ENCODE results near the gene IRGQ.
"Not testable (repeated sequence)": the region's sequence is repeated elsewhere in the genome, so short reads cannot be mapped to it uniquely, and the experiment has no call there.

Gene IRGQ

DNA sequence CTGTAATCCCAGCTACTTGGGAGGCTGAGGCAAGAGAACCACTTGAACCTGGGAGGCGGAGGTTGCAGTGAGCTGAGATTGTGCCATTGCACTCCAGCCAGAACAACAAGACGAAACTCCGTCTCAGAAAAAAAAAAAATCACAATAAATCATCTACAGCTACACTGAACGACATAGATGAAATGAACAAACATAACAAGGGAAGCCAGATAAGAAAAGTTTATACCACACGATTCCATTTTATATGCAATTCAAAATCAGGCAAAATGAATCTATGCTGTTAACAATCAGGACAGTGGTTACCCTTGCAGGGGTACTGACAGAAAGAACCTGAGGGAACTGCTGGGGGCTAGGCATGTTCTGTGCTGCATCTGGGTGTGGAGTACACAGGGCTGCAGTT is 26.3 kb downstream of the IRGQ start:
- DNase-seq = no peak

DNA sequence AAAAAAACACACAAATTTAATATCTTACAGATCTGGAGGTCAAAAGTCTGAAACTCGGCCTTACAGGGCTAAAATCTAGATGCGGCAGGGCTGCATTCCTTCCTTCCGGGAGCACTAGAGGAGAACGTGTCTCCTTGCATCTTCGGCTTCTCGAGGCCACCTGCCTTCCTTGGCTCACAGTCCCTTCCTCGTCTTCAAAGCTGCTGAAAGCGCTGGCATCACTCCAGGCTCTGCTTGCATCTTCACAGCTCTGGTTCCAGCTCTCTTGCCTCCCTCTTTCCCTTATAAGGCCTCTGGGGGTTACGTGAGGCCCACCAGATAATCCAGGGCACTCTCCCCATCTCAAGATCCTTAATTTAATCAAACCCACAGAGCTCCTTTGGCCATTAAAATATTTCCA is 31.1 kb downstream of the IRGQ start:
- no peak for DNase-seq

GRCh38 chr19:43563816-43564457 is 32.0 kb downstream of the IRGQ start:
- DNase-seq = no peak

GRCh38 chr19:43562698-43563241 is 33.2 kb downstream of the IRGQ start:
- peak; percentile 77 for DNase-seq

GRCh38 chr19:43562226-43562697 is 33.7 kb downstream of the IRGQ start:
- DNase-seq = no peak

- no peak for DNase-seq
These were observed 34.6 kb downstream of the IRGQ start for GRCh38 chr19:43561139-43561970.

- DNase-seq = peak; percentile 19
These were observed 35.2 kb downstream of the IRGQ start for GRCh38 chr19:43560687-43561086.

GRCh38 chr19:43555185-43555770 is 40.7 kb downstream of the IRGQ start:
- peak; percentile 59 for DNase-seq

DNA sequence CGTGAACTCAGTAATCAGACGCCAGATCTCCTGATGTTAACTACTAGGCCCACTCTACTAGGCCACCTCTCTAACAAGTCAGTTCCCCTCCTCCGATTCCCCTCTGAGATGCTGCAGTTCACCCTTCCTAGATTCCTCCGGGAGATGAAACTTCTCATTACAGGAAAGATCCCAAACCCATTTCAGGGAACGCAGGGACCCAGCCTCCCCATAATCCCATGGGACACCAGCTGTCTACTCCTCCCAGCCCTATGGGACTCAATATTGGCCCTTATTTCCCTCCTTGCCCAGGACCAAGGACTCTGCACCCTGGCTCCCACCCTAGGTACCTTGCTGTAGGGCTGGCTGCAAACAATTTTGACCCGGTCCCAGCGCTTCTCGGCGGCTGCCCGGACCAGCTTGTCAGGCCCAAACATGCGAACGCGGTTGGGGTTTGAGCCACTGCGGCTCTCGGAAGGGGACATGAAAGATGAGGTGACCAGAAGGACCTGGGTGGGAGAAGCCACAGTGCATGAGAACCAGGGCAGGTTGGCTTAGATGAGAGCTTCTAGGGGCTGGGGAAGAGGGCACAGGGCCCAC is 41.5 kb downstream of the IRGQ start:
- no peak for DNase-seq

DNA sequence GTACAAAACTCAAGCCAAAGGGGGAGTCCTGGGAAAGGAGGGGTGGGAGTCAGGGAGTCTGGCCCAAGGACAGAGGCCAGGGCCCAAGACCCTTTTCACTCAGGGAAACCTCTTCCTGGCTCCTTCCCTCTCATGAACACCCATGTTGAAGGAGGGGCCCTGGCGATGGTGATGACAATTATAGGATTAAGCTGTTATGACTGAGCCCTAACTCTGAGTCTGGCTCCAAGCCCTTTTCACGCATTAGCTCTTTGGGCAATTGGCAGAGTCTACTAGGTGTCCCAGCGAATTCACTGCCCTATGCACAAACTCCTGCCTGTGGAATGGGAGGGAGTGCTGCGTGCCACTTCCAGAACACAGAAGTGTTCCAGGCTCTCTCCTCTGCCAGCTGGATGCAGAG is 42.3 kb downstream of the IRGQ start:
- no peak for DNase-seq

DNA sequence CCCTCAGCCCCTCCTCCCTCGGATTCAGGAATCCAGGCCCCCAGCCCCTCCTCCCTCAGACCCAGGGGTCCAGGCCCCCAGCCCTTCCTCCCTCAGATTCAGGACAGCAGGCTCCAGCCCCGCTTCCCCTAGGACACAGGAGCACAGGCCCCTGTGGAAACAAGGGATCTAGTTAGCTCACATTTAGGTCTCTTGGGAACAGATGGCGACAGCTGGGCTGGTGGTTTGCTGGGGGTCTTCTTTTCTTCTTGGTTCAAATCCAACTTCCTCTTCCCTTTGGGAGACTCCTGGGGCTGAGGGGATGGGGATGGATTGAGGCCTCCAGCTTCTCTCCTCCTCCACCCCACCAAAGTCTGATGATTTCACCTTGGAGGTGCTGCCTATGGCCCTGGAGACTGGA is 43.3 kb downstream of the IRGQ start:
- DNase-seq = no peak

- DNase-seq = no peak
These were observed 43.8 kb downstream of the IRGQ start for GRCh38 chr19:43552198-43552450.

- DNase-seq = no peak
These were observed 44.3 kb downstream of the IRGQ start for GRCh38 chr19:43551399-43552197.

- no peak for DNase-seq
These were observed 47.2 kb downstream of the IRGQ start for GRCh38 chr19:43548706-43549105.

DNA sequence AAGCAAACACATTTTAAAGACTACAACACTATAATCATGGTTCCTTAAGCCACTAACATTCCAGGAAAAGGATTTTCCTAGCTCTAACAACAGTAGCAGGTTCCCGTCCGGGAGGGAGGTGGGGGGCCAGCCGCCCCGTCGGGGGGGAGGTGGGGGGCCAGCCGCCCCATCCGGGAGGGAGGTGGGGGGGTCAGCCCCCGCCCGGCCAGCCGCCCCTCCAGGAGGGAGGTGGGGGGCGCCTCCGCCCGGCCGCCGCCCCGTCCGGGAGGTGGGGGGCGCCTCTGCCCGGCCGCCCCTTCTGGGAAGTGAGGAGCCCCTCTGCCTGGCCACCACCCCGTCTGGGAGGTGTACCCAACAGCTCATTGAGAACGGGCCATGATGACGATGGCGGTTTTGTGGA is 48.0 kb downstream of the IRGQ start:
- not testable (repeated sequence) for DNase-seq

GRCh38 chr19:43546581-43546980 is 49.4 kb downstream of the IRGQ start:
- no peak for DNase-seq

GRCh38 chr19:43545981-43546380 is 50.0 kb downstream of the IRGQ start:
- no peak for DNase-seq

DNA sequence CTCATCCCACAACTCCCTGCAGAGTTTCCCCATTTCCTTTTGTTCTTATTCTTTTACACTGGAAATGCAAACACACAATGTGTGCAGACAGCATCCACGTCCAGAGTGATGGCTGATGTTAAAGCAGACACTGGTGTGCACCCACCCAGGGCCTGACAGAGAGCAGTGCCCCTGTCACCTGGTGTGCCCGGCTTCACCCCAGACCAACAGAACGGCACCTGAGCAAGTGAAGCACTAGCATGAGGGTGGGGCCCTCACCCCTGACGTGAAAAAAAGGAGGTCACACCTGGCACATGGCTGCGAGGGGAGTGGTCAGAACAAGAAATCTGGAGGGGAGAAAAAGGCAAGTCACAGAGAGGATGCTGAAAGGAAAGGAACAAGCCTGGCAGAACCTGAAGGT is 50.7 kb downstream of the IRGQ start:
- no peak for DNase-seq

- DNase-seq = no peak
These were observed 51.9 kb downstream of the IRGQ start for GRCh38 chr19:43544077-43544476.

- no peak for DNase-seq
These were observed 53.8 kb downstream of the IRGQ start for GRCh38 chr19:43541920-43542650.

DNA sequence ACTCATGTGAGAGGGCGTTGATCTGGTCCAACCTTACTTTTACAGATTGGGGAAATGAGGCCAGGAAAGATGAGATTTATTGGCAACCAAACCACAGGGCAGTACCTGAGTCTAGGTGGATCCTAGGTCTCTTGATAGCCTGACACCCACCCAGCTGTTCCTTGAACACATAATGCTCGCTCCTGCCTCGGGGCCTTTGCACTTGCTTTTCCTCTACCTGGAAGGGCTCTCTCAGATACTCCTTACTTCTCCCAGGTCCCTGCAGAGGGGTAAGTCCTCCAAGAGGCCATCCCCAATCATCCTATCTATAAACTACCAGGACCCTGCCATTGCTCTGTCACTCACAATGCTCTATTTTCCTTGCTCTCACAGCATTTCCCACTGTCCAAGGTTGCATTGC is 55.6 kb downstream of the IRGQ start:
- DNase-seq = no peak

DNA sequence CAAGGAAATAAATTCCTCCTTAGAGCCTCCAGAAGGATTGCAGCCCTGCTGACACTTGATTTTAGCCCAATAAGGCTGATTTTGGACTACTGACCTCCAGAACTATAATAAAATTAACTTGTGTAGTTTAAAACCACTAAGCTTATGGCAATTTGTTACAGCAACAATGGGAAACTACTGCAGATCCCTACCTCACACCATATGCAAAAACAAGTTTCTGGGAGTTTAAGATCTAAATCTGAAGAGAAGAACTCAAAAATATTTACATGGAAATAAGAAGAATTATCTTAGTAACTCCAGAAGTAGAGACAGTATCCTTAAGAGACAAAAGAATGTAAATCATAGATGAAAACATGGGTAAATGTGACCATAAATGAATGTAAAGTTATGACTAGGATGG is 57.0 kb downstream of the IRGQ start:
- no peak for DNase-seq

Measured in fibroblast of skin of right biceps (primary cell).